Cardiac muscle cell (in vitro differentiated cells and primary cell): ENCODE data around the gene SPTB. TPM values are rescaled to one million over a fixed set of nuclear protein-coding genes. Genes with fewer than 3 reads are reported as not detected.

Source experiments
- DNase-seq, 2 donors: peaks; one replicate each; pipeline versions ENCODE4 v3.0.0 to v3.0.0-alpha.2; 2010 to 2017; ENCODE audit warnings: low read depth in 1 of 2, low spot score in 1 of 2
- H3K27ac ChIP-seq: fragments of 200-600 bp; sonication (generic); 2 replicates; pipeline ENCODE4 v1.5.1; 2016
- H3K27me3 ChIP-seq: fragments of 200-600 bp; sonication (generic); 2 replicates; pipeline ENCODE4 v1.6.0; 2016; ENCODE audit warnings: control low read depth
- H3K36me3 ChIP-seq: fragments of 200-600 bp; sonication (generic); 2 replicates; pipeline ENCODE4 v1.5.1; 2016; ENCODE audit warnings: control low read depth
- H3K4me1 ChIP-seq: fragments of 200-600 bp; sonication (generic); 2 replicates; pipeline ENCODE4 v1.8.1; 2017; ENCODE audit warnings: low read depth, mild to moderate bottlenecking, mixed run types
- H3K4me3 ChIP-seq: fragments of 200-600 bp; sonication (generic); 2 replicates; pipeline ENCODE4 v1.5.1; 2016; ENCODE audit warnings: mild to moderate bottlenecking
- H3K9me3 ChIP-seq: fragments of 200-600 bp; sonication (generic); 2 replicates; pipeline ENCODE4 v1.5.1; 2017; ENCODE audit warnings: low read depth, mild to moderate bottlenecking, control low read depth
- CTCF ChIP-seq: IDR thresholded peaks from 2 replicates; pipeline ENCODE4 v1.5.1; 2012; ENCODE audit warnings: low read depth, mild to moderate bottlenecking, low read length
- polyA plus RNA-seq: library from polyadenylated mRNA; unstranded; fragments of >200 nt; fragmentation: Nextera tagmentation; extraction: Ambion mirVana; gene quantifications from 2 replicates; pipeline ENCODE4 v1.2.1, GENCODE V29; 2016
- total RNA-seq: library from RNA; depleted of rRNA; stranded (reverse); fragments of >200 nt; gene quantifications from 2 replicates; pipeline ENCODE4 v1.2.3, GENCODE V29; 2016

SPTB gene
- total and polyA plus RNA-seq, 2 experiments from 2014 or later: 9.2 to 9.9 TPM

- H3K27ac ChIP-seq: peak overlapping the region; percentile 89
- DNase-seq: peak in 1 of 2 donors; percentile 50
Measured at GRCh38 chr14:64841772-64842750, 37.6 kb downstream of the SPTB start.

GRCh38 chr14:64841121-64841651 lies 38.5 kb downstream of the SPTB start:
- Histone ChIP-seq H3K27me3 (no peaks in the 10 kb centered on the region), H3K36me3 (no peaks in the 10 kb centered on the region), H3K4me1 (peaks cover 25% of the 10 kb centered on the region), H3K9me3 (no peaks in the 10 kb centered on the region), H3K4me3 (no peak overlapping the region), H3K27ac (peak overlapping the region; percentile 89)
- DNase-seq: peak; percentile 45 to 54
- TF ChIP-seq CTCF: peak; percentile 44

More at GRCh38 chr14:64841772-64842750, 37.6 kb downstream of the SPTB start:
- H3K27me3 ChIP-seq: no peaks in the 10 kb centered on the region
- no peak overlapping the region for H3K4me3 ChIP-seq
- TF ChIP-seq CTCF: no peak
- no peaks in the 10 kb centered on the region for H3K36me3 ChIP-seq
- H3K9me3 ChIP-seq: no peaks in the 10 kb centered on the region
- H3K4me1 ChIP-seq: peaks cover 25% of the 10 kb centered on the region

GRCh38 chr14:64838656-64839055 lies 41.1 kb downstream of the SPTB start:
- no peaks in the 10 kb centered on the region for H3K36me3 ChIP-seq
- H3K27ac ChIP-seq: no peak overlapping the region
- no peak for DNase-seq
- no peaks in the 10 kb centered on the region for H3K9me3 ChIP-seq
- H3K4me1 ChIP-seq: peaks cover 8% of the 10 kb centered on the region
- TF ChIP-seq CTCF: no peak
- H3K4me3 ChIP-seq: no peak overlapping the region
- H3K27me3 ChIP-seq: no peaks in the 10 kb centered on the region

- H3K4me1 ChIP-seq: no peaks in the 10 kb centered on the region
- H3K4me3 ChIP-seq: no peak overlapping the region
- no peak for DNase-seq
- no peaks in the 10 kb centered on the region for H3K36me3 ChIP-seq
- no peaks in the 10 kb centered on the region for H3K9me3 ChIP-seq
- no peaks in the 10 kb centered on the region for H3K27me3 ChIP-seq
- no peak overlapping the region for H3K27ac ChIP-seq
- no peak for TF ChIP-seq CTCF
Measured at GRCh38 chr14:64835431-64835830, 44.3 kb downstream of the SPTB start.

GRCh38 chr14:64834965-64835364 lies 44.7 kb downstream of the SPTB start:
- H3K27ac ChIP-seq: no peak overlapping the region
- DNase-seq: no peak

More at GRCh38 chr14:64834965-64835364, 44.7 kb downstream of the SPTB start:
- H3K27me3 ChIP-seq: no peaks in the 10 kb centered on the region
- no peaks in the 10 kb centered on the region for H3K36me3 ChIP-seq
- TF ChIP-seq CTCF: no peak
- no peak overlapping the region for H3K4me3 ChIP-seq
- H3K9me3 ChIP-seq: no peaks in the 10 kb centered on the region
- no peaks in the 10 kb centered on the region for H3K4me1 ChIP-seq
